Measurements from ENCODE around the gene GRM8.

- TF ChIP-seq, protein P1, sequence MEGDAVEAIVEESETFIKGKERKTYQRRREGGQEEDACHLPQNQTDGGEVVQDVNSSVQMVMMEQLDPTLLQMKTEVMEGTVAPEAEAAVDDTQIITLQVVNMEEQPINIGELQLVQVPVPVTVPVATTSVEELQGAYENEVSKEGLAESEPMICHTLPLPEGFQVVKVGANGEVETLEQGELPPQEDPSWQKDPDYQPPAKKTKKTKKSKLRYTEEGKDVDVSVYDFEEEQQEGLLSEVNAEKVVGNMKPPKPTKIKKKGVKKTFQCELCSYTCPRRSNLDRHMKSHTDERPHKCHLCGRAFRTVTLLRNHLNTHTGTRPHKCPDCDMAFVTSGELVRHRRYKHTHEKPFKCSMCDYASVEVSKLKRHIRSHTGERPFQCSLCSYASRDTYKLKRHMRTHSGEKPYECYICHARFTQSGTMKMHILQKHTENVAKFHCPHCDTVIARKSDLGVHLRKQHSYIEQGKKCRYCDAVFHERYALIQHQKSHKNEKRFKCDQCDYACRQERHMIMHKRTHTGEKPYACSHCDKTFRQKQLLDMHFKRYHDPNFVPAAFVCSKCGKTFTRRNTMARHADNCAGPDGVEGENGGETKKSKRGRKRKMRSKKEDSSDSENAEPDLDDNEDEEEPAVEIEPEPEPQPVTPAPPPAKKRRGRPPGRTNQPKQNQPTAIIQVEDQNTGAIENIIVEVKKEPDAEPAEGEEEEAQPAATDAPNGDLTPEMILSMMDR (IDR thresholded peaks at IDR 0.05; ENCODE audit: low read length), result no peak
- TF ChIP-seq EZH2 (IDR thresholded peaks at IDR 0.05; ENCODE audit: borderline replicate concordance, low read length), result no peak
These were observed 321.2 kb downstream of the GRM8 start for GRCh38 chr7:126931581-126931980.
